ENCODE measurements around the gene OR7C1.
"Not testable (repeated sequence)": the region's sequence is repeated elsewhere in the genome, so short reads cannot be mapped to it uniquely, and the experiment has no call there.

Gene OR7C1

GRCh38 chr19:14835011-14835410 is at the start of gene OR7C1, which contains the start of gene OR7A5:
Gene OR7C1 (minus strand): TSS chr19:14835185. CDS start chr19:14800136, 35,049 bp downstream.
Gene OR7A5 (minus strand): TSS chr19:14835185. CDS start chr19:14828241, 6,944 bp downstream.
- no peak for DNase-seq

GRCh38 chr19:14871619-14872230 is 36.7 kb upstream of the OR7C1 start:
- DNase-seq, result no peak

DNA sequence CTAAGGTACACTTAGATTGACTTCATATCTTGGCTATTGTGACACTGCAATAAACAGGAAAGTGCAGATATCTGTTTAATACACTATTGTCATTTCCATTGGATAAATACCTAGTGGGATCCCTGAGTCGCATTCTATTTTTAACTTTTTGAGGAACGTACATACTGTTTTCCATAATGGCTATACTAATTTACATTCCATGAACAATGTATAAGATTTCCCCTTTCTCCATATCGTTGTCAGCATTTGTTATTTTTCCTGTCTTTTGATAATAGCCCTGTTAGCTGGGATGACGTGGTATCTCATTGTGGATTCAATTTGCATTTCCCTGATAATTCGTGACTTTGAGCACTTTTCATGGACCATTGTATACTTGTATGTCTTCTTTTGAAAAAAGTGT is 33.5 kb upstream of the OR7C1 start:
- DNase-seq, result no peak

- DNase-seq, result no peak
Observed at GRCh38 chr19:14848822-14849221, 13.8 kb upstream of the OR7C1 start, which contains the start of gene OR7A10. Gene OR7A10 (minus strand): TSS chr19:14848922. CDS start chr19:14841877, 7,045 bp downstream.

- DNase-seq, result no peak
Observed at GRCh38 chr19:14843578-14843977, 8.6 kb upstream of the OR7C1 start.

GRCh38 chr19:14843169-14843568 is 8.2 kb upstream of the OR7C1 start:
- no peak for DNase-seq

DNA sequence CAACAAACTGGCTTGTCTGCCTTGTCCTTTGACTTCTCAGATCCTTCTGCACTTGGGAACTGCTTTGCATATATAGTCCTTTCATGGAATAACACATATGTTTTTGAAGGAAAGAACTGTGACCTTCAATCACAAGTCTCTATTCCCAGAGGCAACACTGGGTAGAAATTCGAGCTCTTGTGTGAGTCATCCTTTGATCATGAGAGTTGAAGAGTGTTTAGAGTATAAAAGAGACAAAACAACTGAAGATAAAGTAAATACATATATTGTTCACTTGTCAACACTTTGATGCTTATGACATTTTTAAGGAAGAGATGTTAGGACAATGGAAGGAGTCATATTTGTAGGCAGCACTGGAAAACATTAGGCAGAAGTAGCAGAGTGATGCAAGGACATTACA is 5.2 kb upstream of the OR7C1 start:
- no peak for DNase-seq

GRCh38 chr19:14837391-14837790 is 2.4 kb upstream of the OR7C1 start:
- DNase-seq, result no peak

GRCh38 chr19:14830702-14831101 is 4.3 kb downstream of the OR7C1 start:
- no peak for DNase-seq

DNA sequence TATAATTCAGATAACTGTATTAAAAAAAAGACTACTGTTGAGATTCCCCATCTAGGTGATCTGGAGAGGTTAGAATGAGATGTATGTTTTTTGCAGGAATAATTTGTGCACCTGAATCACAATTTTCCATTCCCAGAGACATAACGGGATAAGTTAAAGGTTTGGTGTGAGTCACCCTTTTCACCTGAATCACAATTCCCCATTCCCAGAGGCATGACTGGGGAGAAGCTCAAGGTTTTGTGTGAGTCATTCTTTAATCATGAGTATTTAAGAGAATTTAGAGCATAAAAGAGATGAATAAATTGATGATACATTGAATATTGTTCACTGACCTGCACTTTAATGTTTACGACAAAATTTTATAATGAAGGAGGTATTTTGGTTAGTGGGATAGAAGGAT is 9.0 kb downstream of the OR7C1 start:
- DNase-seq, result no peak

GRCh38 chr19:14821937-14822336 is 13.0 kb downstream of the OR7C1 start:
- no peak for DNase-seq

GRCh38 chr19:14818588-14818987 is 16.4 kb downstream of the OR7C1 start:
- DNase-seq, result no peak

DNA sequence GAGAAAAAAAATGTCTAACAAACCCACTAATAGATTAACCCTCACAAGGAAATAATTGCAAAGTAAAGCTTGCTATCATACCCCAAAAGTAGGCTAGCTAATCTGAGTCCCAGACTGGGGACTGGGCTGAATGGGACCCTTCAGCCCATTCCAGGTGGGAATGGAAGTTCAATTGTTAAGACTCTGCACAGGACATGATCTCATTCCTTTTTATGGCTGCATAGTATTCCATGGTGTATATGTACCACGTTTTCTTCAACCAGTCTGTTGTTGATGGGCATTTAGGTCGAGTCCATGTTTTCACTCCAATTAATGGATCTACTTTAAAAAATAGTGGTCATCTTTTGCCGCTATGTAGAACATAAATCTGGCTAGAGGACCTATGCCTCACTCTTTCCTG is 17.9 kb downstream of the OR7C1 start:
- DNase-seq, result no peak

- no peak for DNase-seq
Observed at GRCh38 chr19:14814982-14815652, 19.9 kb downstream of the OR7C1 start.

GRCh38 chr19:14809272-14810057 is 25.5 kb downstream of the OR7C1 start:
- DNase-seq, result no peak

- no peak for DNase-seq
Observed at GRCh38 chr19:14804765-14805164, 30.2 kb downstream of the OR7C1 start.

- no peak for DNase-seq
Observed at GRCh38 chr19:14798760-14799159, 36.2 kb downstream of the OR7C1 start.

DNA sequence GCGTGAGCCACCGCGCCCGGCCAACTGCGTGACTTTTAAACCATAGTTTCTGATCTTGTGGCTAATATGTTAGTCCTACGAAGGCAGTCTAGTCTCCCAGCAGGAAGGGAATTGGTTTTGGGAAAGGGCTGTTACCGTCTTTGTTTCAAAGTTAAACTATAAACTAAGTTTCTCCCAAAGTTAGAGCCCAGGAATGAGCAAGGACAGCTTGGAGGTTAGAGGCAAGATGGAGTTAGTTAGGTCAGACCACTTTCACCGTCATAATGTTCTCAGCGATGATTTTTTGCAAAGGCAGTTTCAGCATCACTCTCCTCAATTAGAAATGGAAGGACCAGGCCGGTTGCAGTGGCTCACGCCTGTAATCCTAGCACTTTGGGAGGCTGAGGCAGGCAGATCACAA is 39.0 kb downstream of the OR7C1 start:
- DNase-seq, result no peak

DNA sequence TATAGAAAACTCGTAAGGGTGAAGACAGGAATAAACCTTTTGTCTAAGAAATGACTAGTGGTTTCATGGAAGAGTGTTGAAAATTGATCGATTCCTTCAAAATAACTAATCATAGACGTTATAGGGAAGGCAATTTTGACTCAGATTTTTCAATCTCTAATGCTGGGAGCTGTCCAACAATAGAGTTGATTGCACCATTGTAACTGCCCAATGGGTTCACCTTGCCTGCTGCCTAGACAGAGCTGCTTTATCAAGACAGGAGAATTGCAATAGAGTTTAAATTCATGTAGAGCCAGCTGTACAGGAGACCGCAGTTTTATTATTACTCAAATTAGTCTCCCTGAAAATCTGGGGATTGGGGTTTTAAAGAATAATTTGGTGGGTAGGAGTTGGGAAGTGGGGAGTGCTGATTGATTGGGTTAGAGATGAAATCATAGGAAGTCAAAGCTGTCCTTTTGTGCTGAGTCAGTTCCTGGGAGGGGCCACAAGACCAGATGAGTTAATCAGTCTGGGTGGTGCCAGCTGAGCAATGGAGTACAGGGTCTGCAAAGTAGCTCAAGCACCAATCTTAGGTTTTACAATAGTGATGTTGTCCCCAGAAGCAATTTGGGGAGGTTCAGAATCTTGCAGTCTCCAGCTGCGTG is 39.8 kb downstream of the OR7C1 start:
- no peak for DNase-seq

GRCh38 chr19:14792250-14792649 is 42.7 kb downstream of the OR7C1 start:
- DNase-seq, result not testable (repeated sequence)

DNA sequence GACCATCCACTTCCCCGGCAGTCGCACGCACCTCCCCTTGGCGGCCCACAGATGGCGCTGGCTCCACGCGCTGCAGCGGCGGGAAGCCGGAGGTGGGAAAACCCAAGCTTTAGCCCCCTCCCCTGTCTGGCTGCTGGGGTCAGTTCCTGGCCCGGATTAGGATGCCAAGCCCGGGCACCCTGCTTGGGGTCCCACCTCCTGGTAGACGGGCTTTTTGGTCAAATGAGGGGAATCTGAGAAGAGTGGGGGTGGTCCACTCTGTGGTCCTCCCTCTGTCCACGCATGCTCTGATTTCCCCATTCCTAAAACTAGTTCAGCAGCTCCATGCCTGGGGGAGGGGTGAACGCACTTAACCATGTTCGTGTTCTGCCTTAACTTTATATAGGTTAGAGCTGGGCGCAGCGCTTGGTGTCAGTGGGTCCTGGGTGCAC is 48.5 kb downstream of the OR7C1 start:
- DNase-seq, result peak; percentile 63

- DNase-seq, result peak; percentile 49
Observed at GRCh38 chr19:14785102-14785793, 49.7 kb downstream of the OR7C1 start.

DNA sequence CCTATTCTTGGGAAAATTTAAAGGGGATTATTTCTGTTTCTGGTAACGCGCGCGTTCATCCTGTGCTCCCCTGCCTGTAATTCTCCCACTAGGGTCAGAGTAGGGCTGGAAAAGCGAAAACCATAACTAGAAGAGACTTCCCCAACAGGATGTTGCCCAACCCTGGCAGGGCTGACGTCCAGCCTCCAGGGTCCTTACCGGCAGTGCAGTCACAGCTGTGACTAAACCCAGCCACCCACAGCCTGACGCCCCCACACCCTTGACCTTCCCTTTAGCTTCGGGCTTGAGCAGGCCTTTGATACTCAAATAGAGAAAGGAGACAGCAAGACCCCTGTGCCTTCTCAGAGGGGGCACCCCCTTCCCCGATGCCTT is 50.3 kb downstream of the OR7C1 start:
- DNase-seq, result peak; percentile 51
